Measurements from ENCODE around the gene ZNF341. TPM values are rescaled to one million over a fixed set of nuclear protein-coding genes. Genes with fewer than 3 reads are reported as not detected.
"Not testable (repeated sequence)": the region's sequence is repeated elsewhere in the genome, so short reads cannot be mapped to it uniquely, and the experiment has no call there.

The ZNF341 gene
- total and polyA plus RNA-seq, 8 donors, result 0.58 to 6.2 (median 1.9) TPM

DNA sequence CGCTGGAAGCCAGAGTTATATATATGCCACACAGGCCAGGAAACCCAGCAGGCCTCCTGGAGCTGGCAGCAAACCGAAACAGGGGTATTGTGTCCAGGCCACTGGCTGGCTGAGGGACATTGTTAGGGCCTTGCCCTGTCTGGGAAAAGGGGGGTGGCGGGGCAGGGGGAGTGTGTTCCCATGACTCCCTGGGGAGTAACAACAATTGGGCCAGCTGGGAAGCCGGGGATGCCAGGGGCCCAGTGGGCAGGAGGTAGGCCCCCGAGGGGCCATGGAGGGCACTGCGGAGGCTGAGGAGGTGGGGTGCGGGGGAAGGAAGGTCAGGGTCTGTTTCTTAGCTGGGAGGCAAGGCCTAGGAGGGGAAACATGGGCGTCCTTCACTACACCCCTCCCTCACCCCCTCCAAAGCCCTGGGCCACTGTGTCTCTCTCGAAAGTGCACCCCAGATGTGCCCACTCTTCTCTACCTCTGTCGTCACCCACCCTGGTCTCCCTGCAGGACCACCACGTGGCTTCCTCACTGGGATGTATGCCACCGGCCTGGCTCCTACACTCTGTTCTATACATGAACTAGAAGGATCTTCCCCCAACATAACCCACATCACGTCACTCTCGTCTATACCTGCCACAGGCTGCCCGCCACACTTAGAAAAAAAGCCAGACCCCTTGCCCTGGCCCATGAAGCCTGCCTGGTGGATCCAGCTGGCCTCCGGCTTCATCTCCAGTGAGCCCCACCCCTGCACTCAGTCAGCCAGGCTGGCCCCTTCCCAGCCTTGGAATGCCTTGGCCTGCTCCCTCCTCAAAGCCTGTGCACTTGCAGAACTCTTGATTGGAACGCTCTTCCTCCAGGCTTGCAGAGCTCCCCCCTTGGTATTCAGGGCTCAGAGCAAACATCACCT lies 37.8 kb upstream of the ZNF341 start:
- H3K27me3 ChIP-seq, result no peaks in the 10 kb centered on the region
- H3K4me3 ChIP-seq, result no peak overlapping the region
- WGBS, 5 donors, result 72 to 81% (median 74%) methylated on average over 15 to 17 of the region's 17 CpGs
- intact Hi-C loops (cut with DNase I; ENCODE audit: low total_unique reads), result no loop called here
- H3K9me3 ChIP-seq, result no peaks in the 10 kb centered on the region
- peak in 1 of 2 donors; percentile 83 for DNase-seq
- peaks cover 0 to 34% (median 17%) of the 10 kb centered on the region in 4 donors for H3K4me1 ChIP-seq
- H3K36me3 ChIP-seq, result no peaks in the 10 kb centered on the region
- TF ChIP-seq EP300 (IDR thresholded peaks at IDR 0.05), result no peak
- TF ChIP-seq, protein P1, sequence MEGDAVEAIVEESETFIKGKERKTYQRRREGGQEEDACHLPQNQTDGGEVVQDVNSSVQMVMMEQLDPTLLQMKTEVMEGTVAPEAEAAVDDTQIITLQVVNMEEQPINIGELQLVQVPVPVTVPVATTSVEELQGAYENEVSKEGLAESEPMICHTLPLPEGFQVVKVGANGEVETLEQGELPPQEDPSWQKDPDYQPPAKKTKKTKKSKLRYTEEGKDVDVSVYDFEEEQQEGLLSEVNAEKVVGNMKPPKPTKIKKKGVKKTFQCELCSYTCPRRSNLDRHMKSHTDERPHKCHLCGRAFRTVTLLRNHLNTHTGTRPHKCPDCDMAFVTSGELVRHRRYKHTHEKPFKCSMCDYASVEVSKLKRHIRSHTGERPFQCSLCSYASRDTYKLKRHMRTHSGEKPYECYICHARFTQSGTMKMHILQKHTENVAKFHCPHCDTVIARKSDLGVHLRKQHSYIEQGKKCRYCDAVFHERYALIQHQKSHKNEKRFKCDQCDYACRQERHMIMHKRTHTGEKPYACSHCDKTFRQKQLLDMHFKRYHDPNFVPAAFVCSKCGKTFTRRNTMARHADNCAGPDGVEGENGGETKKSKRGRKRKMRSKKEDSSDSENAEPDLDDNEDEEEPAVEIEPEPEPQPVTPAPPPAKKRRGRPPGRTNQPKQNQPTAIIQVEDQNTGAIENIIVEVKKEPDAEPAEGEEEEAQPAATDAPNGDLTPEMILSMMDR (IDR thresholded peaks at IDR 0.05), result no peak
- peak overlapping the region in 4 of 5 donors; percentile 3 to 70 (median 40) for H3K27ac ChIP-seq

GRCh38 chr20:33694639-33695012 lies 37.2 kb upstream of the ZNF341 start:
- DNase-seq, result no peak
- Histone ChIP-seq H3K36me3 (no peaks in the 10 kb centered on the region), H3K4me1 (peaks cover 0 to 31% (median 15%) of the 10 kb centered on the region in 4 donors), H3K9me3 (no peaks in the 10 kb centered on the region), H3K27ac (peak overlapping the region in 3 of 5 donors; percentile 38 to 70 (median 42)), H3K27me3 (no peaks in the 10 kb centered on the region), H3K4me3 (no peak overlapping the region)
- intact Hi-C loops (cut with DNase I; ENCODE audit: low total_unique reads), result no loop called here
- TF ChIP-seq EP300 (IDR thresholded peaks at IDR 0.05) (no peak), POLR2AphosphoS5 (IDR thresholded peaks at IDR 0.05) (no peak), POLR2A (IDR thresholded peaks at IDR 0.05) (no peak)
- TF ChIP-seq, protein P1 (IDR thresholded peaks at IDR 0.05), result no peak
- WGBS, 5 donors, result 62 to 71% (median 67%) methylated on average over 6 of the region's 6 CpGs

- no peak for TF ChIP-seq EP300 (IDR thresholded peaks at IDR 0.05)
- TF ChIP-seq POLR2A (IDR thresholded peaks at IDR 0.05), result no peak
- TF ChIP-seq, protein P1 (IDR thresholded peaks at IDR 0.05), result no peak
- TF ChIP-seq POLR2AphosphoS5 (IDR thresholded peaks at IDR 0.05), result no peak
- Histone ChIP-seq H3K4me1 (peaks cover 0 to 31% (median 15%) of the 10 kb centered on the region in 4 donors), H3K27me3 (no peaks in the 10 kb centered on the region), H3K27ac (peak overlapping the region in 3 of 5 donors; percentile 1 to 27 (median 6)), H3K9me3 (no peaks in the 10 kb centered on the region), H3K4me3 (no peak overlapping the region), H3K36me3 (no peaks in the 10 kb centered on the region)
- WGBS, 5 donors, result 64 to 89% (median 78%) methylated on average over 4 of the region's 4 CpGs
- intact Hi-C loops (cut with DNase I; ENCODE audit: low total_unique reads), result no loop called here
- peak in 1 of 2 donors; percentile 42 for DNase-seq
Measured at GRCh38 chr20:33696448-33696847, 35.3 kb upstream of the ZNF341 start.

DNA sequence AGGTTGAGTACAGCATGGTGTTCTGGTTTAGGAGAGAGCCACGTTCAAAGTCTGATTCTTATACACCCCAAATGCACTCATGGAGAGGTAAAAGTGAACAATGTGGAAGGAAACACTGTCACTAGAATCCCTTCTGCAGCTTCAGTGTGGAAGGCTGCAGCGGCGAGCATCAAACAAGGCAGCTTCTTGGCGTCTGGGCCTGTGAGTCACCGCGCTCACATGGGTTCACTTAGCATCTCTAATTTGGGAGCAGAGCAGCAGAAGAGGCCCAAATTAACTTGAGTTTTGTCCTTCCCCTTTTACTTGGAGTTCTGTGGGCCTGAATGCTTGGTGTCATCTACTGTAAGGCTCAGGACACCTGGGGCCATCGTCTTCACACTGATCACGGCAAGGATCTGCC lies 34.7 kb upstream of the ZNF341 start:
- TF ChIP-seq EP300 (IDR thresholded peaks at IDR 0.05) (no peak), POLR2AphosphoS5 (IDR thresholded peaks at IDR 0.05) (no peak)
- TF ChIP-seq, protein P1 (IDR thresholded peaks at IDR 0.05), result no peak
- Histone ChIP-seq H3K4me1 (peaks cover 0 to 31% (median 15%) of the 10 kb centered on the region in 4 donors), H3K27me3 (no peaks in the 10 kb centered on the region), H3K4me3 (no peak overlapping the region), H3K27ac (peak overlapping the region in 3 of 5 donors; percentile 15 to 65 (median 27)), H3K36me3 (no peaks in the 10 kb centered on the region), H3K9me3 (no peaks in the 10 kb centered on the region)
- intact Hi-C loops (cut with DNase I; ENCODE audit: low total_unique reads), result no loop called here
- 68 to 81% (median 76%) methylated on average over 8 of the region's 8 CpGs for WGBS, 5 donors
- DNase-seq, result peak in 1 of 2 donors; percentile 74

DNA sequence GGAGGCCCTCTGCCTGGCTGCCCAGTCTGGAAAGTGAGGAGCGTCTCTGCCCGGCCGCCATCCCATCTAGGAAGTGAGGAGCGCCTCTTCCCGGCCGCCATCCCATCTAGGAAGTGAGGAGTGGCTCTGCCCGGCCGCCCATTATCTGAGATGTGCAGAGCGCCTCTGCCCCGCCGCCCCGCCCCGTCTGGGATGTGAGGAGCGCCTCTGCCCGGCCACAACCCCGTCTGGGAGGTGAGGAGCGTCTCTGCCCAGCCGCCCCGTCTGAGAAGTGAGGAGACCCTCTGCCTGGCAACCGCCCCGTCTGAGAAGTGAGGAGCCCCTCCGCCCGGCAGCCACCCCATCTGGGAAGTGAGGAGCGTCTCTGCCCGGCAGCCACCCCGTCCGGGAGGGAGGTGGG lies 32.8 kb upstream of the ZNF341 start:
- peaks cover 0 to 27% (median 15%) of the 10 kb centered on the region in 4 donors for H3K4me1 ChIP-seq
- H3K27me3 ChIP-seq, result not testable (repeated sequence)
- 93 to 99% (median 97%) methylated on average over 8 to 23 of the region's 27 CpGs; no CpG with 5 or more reads in 1 of the 5 donors for WGBS, 5 donors

DNA sequence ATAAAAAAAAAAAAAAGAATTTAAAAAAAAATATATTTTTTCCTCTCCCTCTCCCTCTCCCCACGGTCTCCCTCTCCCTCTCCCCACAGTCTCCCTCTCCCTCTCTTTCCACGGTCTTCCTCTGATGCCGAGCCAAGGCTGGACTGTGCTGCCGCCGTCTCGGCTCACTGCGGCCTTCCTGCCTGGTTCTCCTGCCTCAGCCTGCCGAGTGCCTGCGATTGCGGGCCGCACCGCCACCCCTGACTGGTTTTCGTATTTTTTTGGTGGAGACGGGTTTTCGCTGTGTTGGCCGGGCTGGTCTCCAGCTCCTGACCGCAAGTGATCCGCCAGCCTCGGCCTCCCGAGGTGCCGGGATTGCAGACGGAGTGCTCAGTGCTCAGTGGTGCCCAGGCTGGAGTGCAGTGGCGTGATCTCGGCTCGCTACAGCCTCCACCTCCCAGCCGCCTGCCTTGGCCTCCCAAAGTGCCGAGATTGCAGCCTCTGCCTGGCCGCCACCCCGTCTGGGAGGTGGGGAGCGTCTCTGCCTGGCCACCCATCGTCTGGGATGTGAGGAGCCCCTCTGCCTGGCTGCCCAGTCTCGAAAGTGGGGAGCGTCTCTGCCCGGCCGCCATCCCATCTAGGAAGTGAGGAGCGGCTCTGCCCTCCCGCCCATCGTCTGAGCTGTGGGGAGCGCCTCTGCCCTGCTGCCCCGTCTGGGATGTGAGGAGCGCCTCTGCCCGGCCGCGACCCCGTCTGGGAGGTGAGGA lies 30.9 kb upstream of the ZNF341 start:
- WGBS, 5 donors, result 93 to 98% (median 96%) methylated on average over 12 to 45 of the region's 45 CpGs
- H3K4me3 ChIP-seq, H3K27ac ChIP-seq: not testable (repeated sequence)

More for the DNA sequence above, 32.8 kb upstream of the ZNF341 start:
- intact Hi-C loops (cut with DNase I; ENCODE audit: low total_unique reads); H3K27ac ChIP-seq; H3K4me3 ChIP-seq; H3K36me3 ChIP-seq; DNase-seq; H3K9me3 ChIP-seq: not testable (repeated sequence)

More for the DNA sequence above, 30.9 kb upstream of the ZNF341 start:
- Histone ChIP-seq H3K4me1 (peaks cover 0 to 19% (median 10%) of the 10 kb centered on the region in 4 donors), H3K36me3 (peaks cover 0 to 15% (median under 1%) of the 10 kb centered on the region in 4 donors)
- H3K9me3 ChIP-seq; H3K27me3 ChIP-seq; DNase-seq; intact Hi-C loops (cut with DNase I; ENCODE audit: low total_unique reads): not testable (repeated sequence)
